AG10803 (cell line): ENCODE measurements around the gene BCAR3.

Experiments
- DNase-seq: peaks from one replicate; pipeline ENCODE4 v3.0.0; 2010; ENCODE audit warnings: low read depth
- H3K4me3 ChIP-seq: 2 replicates; pipeline ENCODE4 v1.5.1; 2011; ENCODE audit warnings: mild to moderate bottlenecking, low read length, control low read depth
- TF ChIP-seq, protein P1 (sequence below): conservative IDR thresholded peaks from 2 replicates; pipeline ENCODE4 v1.5.1; 2011; ENCODE audit warnings: mild to moderate bottlenecking, low read length, control low read depth, inconsistent platforms

The BCAR3 gene

DNA sequence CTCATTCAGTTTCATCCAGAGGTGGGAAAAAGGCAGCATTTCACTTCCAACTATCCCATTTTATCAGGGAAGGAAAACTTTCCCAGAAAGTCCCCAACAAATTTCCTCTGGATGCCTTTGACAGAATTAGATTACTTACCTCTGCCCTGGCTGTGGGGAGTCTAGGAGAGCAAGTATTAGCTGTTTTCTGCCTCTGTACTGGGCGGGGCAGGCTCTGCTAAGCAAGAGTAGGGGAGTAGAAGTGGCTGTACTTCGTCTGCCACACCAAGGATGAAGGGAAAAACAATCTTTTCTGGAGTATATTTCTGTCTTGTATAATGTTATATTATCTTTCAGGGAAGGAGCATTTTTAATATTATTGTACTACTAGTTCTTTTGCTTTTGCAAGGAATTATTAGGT, 155.2 kb downstream of the BCAR3 start:
- TF ChIP-seq, protein P1, sequence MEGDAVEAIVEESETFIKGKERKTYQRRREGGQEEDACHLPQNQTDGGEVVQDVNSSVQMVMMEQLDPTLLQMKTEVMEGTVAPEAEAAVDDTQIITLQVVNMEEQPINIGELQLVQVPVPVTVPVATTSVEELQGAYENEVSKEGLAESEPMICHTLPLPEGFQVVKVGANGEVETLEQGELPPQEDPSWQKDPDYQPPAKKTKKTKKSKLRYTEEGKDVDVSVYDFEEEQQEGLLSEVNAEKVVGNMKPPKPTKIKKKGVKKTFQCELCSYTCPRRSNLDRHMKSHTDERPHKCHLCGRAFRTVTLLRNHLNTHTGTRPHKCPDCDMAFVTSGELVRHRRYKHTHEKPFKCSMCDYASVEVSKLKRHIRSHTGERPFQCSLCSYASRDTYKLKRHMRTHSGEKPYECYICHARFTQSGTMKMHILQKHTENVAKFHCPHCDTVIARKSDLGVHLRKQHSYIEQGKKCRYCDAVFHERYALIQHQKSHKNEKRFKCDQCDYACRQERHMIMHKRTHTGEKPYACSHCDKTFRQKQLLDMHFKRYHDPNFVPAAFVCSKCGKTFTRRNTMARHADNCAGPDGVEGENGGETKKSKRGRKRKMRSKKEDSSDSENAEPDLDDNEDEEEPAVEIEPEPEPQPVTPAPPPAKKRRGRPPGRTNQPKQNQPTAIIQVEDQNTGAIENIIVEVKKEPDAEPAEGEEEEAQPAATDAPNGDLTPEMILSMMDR, result no peak
- H3K4me3 ChIP-seq, result no peak overlapping the region

DNA sequence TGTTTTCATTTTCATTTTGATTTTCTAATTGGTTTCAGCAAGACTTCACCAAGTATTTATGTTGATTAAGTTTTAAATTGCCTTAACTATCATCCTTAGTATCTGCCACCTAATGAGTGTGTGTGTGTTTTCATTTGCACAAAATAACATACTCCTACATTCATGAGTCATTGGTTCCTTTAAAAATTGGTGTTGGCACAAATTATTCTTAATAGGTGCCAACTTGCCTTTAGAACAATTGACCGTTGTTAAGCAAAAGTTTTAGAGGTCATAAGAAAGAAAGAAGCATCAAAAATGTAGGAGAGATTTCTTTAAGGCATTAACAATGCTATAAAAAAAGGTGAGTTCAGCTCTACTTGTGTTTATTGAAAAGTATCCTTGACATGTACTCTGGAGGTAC, 156.2 kb downstream of the BCAR3 start:
- no peak for DNase-seq
- no peak overlapping the region for H3K4me3 ChIP-seq
- TF ChIP-seq, protein P1, result no peak

More for the DNA sequence above, 155.2 kb downstream of the BCAR3 start:
- DNase-seq, result no peak

DNA sequence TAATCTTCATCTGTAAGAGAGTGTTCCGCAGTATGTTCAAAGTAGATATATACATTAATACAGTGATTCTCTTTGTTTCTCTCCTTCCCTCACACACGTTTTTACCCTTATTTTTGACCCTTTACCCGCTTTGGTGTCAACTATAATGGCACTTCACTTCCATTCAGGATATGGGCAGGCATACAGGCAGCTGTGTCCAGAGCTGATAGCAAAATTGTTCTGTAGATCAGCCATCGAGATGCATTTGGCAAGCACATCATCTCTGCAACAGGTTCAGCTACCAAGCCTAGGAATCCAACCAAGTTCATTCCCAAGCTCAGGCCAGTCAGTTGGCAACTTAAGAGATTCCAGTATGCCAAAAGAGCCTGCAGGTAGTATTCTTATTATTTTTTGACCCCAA, 158.9 kb downstream of the BCAR3 start:
- TF ChIP-seq, protein P1, result no peak
- no peak for DNase-seq
- H3K4me3 ChIP-seq, result no peak overlapping the region

DNA sequence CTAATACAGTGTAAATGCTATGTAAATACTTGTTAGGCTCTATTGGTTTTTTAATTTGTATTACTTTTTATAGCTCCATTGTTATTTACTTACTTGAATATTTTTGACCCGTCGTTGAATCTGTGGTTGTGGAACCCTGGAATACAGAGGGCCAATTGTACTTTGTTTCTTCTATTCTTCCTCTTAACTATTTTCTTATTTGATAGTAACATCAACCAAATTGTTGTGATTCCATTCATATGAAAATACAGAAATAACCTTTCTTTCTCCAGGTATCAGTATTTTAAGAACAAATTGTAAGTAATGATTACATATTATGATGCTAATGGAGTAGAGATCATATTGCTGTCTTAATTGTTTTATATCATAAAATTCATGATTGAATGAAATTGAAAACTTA, 160.0 kb downstream of the BCAR3 start:
- no peak overlapping the region for H3K4me3 ChIP-seq
- TF ChIP-seq, protein P1, result no peak
- no peak for DNase-seq

DNA sequence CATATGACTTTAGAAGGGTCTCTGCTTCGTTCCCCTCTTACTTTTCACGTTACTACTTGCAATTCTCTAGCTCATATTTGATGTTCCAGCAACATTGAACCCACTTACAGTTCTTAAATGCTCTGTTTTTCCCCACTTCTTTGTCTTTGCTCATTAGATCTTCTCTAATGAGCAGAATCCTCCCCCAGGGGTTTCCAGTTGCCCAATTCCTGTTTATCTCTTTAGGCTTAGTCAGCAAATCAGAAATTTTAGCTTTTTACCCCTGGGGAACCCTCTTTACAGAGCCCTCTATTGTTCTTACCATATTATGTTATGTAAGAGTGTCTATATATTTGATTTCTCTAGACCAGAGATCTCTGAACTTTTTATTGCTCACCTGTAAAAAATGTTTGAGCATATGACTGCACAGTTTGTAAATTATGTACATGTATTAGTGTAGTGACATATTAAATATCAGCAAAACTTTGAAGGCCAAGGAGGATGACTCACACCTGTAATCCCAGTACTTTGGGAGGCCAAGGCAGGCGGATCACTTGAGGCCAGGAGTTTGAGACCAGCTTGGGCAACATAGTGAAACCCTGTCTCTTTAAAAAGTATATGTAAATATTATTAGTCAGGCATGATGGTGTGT, 162.3 kb downstream of the BCAR3 start:
- TF ChIP-seq, protein P1, result no peak
- peak; percentile 12 for DNase-seq
- no peak overlapping the region for H3K4me3 ChIP-seq

DNA sequence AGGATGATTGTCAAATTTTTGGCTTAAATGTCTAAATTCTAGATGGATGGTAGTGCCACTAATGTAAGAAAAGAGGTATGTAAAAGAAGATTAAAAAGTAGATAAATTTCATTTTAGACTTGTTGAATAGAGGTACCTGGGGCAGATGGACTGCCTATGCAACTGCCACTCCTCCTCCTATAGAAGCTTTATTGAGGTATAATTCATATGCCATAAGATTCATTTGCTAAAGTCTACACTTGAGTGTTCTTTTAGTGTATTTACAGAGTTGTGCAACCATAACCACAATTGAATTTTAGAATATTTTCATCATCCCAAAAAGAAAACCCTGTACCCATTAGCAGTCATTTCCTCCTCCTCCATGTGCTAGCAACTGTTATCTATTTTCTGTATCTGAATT, 163.1 kb downstream of the BCAR3 start:
- TF ChIP-seq, protein P1, result no peak
- peak; percentile 5 for DNase-seq
- no peak overlapping the region for H3K4me3 ChIP-seq

DNA sequence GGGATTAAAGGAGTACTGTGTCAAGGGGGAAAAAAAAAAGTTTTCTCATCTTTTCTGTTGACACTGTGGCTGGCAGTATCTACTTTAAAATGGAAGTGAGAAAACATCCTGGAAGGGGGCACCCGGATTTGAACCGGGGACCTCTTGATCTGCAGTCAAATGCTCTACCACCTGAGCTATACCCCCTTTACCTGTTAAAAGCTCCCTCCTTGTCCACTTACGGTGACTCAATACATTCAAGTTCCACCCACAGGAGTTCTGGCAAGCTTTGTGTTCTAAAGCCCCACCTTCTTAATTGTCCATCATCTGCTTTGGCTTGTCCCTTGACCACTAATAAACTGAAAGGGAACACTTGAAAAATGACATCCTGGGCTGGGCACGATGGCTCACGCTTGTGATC, 165.5 kb downstream of the BCAR3 start:
- H3K4me3 ChIP-seq, result no peak overlapping the region
- TF ChIP-seq, protein P1, result no peak
- DNase-seq, result no peak
